Measurements from ENCODE around the gene MED8.

GRCh38 chr1:43372172-43372571 is 17.4 kb downstream of the MED8 start:
- TF ChIP-seq CTCF (conservative IDR thresholded peaks at IDR 0.05; ENCODE audit: low read depth, low read length) (no peak), EZH2 (IDR thresholded peaks at IDR 0.05; ENCODE audit: borderline replicate concordance, low read depth, low read length, poor library complexity, severe bottlenecking) (no peak)

Data from A673 (cell line).